Activated gamma-delta T cell treated with anti-CD3 and anti-CD28 coated beads, Interleukin-2, amount 50 U/mL, for 16 hours (primary cell): ENCODE measurements around the gene RPS21.
"Not testable (repeated sequence)": the region's sequence is repeated elsewhere in the genome, so short reads cannot be mapped to it uniquely, and the experiment has no call there.

Experiments
- DNase-seq: peaks from one replicate; pipeline ENCODE4 v3.0.0-alpha.2; 2020; ENCODE audit warnings: low read depth

Gene RPS21

GRCh38 chr20:62365814-62366369 is 21.0 kb upstream of the RPS21 start:
- DNase-seq: no peak

DNA sequence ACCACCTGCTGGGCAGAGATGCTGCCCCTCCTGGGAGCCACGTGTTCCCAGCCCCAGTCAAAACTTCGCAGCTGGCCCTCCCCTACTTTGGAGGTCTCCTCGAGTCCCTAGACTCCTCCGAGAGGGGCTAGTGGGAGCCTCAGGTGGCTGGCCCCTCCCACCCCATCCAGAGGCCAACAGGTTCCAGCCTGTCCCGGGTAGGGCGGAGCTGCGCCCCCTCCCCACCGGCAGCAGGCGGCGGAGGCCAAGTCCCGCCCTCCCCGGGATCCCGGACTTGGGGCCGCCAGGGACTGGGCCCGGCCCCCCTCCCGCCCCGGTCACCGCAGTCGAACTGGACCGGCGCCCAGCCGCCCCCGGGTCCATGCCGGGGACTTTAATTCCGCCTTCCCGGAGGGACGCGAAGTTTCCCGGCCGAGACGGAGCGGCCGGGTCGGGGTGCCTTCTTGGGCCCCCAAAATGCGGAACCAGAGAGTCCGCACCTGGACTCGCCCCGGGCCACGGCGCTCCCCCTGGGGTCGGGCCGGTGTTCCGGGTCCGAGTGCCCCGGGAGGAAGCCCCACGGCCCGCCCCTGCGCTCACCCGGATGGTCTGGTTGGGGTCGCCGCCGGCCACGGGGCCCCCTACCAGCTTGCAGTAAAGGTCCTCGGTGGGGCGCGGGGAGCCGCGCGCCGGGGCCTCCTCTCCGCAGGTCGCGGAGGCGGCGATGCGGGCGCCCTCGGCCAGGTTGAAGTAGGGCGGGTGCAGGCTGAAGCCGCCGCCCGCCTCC is 20.4 kb upstream of the RPS21 start:
- DNase-seq: no peak

DNA sequence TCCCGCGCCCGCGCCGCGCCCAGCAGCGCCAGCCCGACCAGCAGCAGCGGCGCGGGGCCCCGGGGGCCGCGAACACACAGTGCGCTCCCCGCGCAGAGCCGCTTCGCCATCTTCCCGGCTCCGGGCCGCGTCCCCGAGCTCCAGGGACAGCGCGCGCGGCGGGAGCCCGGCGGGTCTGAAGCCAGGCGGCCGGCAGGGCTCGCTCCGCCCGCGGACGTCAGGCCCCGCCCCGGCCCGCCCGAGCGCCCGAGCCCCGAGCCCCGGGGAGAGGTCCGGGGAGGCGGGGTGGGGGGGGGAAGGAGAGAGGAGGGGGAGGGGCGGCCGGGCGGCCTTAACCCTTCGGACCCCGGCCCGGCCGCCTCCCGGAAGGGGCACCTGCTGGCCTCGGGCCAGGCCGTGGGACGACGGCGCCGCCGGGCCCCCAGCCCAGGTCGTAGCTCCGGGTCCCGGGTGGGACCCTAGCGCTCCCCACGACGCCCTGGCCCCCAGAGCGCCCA is 19.7 kb upstream of the RPS21 start, which contains the start of gene LAMA5:
Gene LAMA5, minus strand, starts transcription at position 177 of the 497 bp plus-strand sequence. Its CDS starts 67 bp downstream, at position 110.
- no peak for DNase-seq

- no peak for DNase-seq
These were observed 19.1 kb upstream of the RPS21 start for GRCh38 chr20:62367633-62368391.

- DNase-seq: no peak
These were observed 18.4 kb upstream of the RPS21 start for GRCh38 chr20:62368392-62368975.

- no peak for DNase-seq
These were observed 17.7 kb upstream of the RPS21 start for GRCh38 chr20:62368976-62369814.

GRCh38 chr20:62369815-62370114 is 17.1 kb upstream of the RPS21 start:
- DNase-seq: no peak

DNA sequence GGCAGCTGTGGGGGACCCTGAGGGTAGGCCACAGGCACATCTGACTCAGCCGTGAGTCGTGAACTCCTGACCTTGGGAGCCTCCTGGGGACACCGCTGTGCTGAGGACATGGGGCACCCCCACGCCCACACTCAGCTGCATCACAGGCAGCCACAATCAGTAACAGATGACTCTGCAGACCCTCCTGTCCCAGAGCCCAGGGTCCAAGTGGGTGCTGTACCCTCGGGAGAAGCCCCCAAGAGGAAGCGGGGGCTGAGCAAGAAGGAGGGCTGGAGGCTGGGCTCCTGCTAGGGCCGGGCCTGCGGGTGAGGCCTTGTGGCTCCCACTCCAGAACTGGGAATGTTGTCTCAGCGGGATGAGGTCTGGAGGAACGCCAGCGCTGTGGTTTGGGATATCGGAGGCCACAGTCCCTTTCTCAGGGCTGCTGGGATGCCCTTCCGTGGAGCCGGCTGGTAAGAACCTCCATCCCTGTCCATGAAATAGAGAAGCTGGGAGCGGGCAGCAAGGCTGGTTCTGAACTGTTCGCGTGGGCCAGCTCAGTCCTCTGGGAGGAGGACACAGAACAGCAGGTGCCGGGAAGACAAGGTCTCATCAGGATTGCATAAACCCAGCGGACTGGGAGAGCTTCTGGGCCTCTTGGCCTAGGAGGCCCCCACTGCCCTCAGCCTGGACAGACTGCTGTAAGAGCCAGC is 16.6 kb upstream of the RPS21 start:
- DNase-seq: no peak

GRCh38 chr20:62370807-62371587 is 15.9 kb upstream of the RPS21 start:
- no peak for DNase-seq

DNA sequence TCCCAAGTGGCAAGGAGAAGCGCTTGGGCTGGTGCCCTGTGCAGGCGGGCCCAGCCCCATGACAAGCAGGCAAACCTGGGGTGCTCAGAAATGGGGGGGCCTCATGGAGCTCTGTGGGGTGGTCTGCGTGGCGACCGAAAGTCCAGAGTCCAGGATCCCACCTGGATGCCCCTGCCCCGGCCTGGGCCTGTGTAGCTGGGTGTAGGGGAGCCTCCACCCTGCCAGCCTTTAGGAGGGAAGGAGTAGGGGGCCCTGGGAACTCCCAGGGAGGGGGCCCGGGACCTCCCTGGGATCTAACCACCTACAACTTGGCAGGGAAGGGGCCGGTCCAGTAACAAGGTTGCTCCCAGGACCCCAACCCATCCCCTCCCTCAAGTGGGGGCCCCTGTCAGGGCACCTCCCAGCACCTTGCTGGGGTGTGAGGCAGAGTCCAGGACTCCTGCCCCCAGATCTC is 15.3 kb upstream of the RPS21 start:
- no peak for DNase-seq

DNA sequence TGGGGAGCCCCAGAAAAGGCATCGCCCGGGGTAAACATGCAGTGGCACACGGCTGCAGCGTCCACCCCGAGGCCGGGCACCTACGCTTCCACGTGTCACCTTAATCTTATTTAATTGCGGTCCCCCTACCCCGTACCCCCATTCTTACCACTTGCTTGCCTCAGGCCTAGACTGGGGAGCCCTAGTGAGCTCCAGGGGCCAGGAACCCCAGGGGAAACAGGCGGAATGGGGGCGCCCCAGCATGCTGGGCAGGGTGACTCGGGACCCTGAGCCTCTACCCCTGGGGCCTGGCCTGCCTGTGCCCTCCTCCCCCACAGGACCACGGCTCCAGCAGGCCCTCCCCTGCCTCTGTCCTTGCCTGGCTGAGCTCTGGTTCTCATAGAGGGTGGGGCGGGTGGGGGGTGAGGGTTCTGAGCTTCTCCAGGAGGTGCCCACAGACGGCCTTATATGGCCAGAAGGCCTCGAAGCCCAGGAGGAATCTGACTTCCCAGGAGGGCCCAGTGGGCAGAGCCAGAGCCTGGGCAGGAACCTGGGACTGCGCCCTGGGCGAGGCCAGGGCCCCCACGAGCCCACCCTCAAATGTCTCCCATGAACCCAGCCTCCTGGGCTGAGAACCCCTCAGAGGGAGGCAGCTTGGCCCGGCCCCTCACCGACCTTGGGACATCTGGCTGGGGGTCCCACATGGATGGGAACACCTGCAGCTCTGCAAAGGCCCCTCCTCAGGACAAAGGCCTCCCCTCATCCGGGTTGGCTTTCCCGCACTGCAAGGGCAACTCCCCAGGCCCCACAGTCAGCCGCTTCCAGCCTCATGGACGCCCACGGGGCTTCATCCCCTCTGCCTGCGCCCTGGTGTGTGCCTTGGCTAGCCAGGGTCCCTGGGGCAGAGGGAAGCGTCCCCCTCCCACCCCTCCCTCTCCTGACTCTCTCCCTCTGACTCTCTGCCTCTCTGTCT is 14.6 kb upstream of the RPS21 start:
- no peak for DNase-seq

DNA sequence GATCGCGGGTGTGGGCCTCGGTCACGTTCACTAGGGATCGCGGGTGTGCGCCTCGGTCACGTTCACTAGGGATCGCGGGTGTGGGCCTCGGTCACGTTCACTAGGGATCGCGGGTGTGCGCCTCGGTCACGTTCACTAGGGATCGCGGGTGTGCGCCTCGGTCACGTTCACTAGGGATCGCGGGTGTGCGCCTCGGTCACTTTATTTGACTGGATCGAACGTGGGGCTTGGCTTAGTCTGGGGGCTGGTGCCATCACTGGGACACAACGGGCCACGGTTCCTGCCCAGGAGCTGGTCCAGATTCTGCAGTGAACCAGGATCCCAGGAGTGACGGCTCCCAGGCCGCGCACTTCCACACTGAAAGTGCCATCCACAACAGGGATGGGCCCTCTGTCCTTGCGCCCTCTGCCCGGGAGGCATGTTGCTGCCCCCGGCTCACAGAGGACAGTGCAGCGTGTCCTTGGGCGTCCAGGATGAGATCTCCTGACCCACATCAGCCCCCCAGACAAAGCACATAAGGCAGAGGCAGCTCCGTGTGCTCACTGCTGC is 13.2 kb upstream of the RPS21 start:
- DNase-seq: not testable (repeated sequence)

DNA sequence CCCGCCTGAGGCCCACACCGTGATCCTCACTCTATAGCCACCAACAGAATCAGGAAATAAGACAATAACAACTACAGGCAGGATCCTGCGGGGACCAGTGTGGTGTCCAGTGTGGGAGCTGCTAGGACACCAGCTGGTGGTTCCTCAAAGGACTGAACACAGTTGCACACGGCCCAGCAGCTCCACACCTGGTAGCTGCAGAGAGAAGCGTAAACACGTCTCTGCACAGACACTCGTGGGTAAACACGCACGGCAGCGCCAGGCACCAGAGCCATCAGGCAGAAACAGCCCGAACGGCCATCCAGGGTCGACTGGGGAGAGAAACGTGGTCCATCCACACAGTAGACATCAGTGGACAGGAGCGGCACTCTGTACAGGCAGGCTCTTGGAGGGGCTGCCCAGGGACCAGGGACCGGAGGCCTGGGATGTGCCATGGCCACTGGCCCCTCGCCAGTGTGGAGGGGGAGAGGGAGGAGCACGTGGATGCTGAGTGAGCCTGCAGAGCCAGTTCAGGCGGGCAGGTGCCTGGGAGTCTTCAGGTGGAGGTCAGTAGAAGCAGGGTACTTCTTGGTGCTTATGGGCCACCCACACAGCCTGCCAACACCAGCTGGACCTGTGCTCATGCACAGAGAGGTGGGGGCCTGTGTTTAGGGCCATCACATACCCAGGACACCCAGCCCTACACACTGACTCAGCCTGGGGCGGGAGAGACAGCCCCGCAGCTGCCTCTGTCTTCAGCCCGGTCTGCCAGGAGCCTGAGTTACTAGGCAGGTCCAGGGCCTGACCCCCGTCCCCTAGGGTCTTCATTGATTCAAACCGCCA is 12.4 kb upstream of the RPS21 start:
- DNase-seq: no peak

DNA sequence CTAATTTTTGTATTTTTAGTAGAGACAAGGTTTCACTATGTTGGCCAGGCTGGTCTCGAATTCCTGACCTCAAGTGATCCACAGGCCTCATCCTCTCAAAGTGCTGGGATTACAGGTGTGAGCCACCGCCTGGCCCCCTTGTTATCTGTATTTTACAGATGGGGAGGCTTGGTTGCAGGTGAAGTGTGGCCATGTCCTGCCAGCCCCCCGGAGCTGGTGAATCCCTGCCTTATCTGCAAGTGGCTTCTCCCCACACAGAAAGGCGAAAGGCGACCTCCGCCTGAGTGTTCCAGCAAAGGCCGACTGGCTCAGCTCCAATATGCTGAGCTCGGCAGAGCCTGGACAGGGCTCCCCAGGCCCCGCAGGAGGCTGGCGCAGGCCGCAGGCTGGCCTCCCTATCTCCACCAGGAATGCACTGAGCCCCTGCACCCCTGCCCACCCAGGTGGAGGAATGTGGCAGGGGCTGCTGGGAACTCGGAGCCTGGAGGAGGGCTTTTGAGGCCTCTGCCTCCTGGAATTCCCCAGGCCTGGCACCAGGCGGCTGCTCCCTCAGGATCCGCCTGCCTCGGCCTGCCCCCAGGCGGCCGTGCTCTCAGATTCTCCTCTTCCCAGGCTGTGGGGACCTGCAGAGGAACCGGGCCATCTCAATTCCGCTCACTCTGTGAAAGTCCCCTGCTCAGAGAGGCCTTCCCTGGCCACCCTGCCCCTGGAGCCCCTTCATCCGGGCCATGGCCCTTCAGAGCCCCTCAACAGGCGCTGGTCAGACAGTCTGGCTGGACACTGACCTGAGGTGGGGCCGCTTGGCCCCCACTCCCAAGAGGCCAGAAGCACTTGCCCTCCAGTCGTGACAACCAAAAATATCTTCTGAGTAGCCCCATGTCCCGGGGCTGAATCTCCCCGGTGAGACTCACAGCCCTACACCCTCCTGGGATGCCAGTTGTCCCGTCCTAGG is 10.5 kb upstream of the RPS21 start:
- DNase-seq: no peak

GRCh38 chr20:62377064-62377461 is 9.8 kb upstream of the RPS21 start:
- no peak for DNase-seq

DNA sequence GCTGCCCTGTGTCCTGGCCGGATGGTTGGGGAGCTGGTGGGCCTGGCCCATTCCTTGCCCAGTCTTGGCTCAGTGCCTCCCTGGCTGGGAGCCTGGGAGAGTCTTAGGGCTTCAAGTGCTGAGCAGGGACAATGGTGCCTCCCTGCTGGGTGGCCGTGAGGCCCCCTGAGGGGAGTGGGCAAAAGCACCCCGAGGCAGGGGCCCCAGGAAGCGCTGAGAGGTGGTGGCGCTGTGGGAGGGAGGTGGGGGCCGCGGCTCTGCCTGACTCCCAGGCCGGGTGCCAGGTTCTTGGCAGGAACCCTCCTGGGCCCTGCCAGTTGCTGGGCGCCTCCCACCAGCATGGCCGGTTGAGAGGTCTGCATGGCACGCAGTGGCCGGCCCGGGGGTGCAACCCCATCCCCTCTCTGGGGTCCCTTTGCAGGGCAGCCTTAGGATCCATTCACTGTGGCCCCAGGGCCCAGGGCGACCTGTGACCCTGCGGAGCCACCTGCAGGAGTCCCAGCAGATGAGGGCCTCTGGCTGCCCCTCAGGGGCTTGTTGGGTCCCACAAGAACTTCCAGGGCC is 9.2 kb upstream of the RPS21 start:
- DNase-seq: no peak
